Measurements from ENCODE around the gene NR6A1.

Gene NR6A1

GRCh38 chr9:124812441-124812876 lies 41.3 kb upstream of the NR6A1 start:
- no peak overlapping the region; the same call in 1 of the 2 replicates for H3K4me3 ChIP-seq (ENCODE audit: control insufficient read depth, low read depth, low read length)
- no peak for TF ChIP-seq CTCF (IDR thresholded peaks at IDR 0.05; ENCODE audit: control insufficient read depth, insufficient read depth, low read depth, low read length, missing control alignments)
- peak; percentile 87 for DNase-seq (ENCODE audit: low read depth)

- no peak for TF ChIP-seq CTCF (IDR thresholded peaks at IDR 0.05; ENCODE audit: control insufficient read depth, insufficient read depth, low read depth, low read length, missing control alignments)
Measured at GRCh38 chr9:124810663-124811355, 39.7 kb upstream of the NR6A1 start.

GRCh38 chr9:124809741-124810500 lies 38.8 kb upstream of the NR6A1 start:
- TF ChIP-seq CTCF (IDR thresholded peaks at IDR 0.05; ENCODE audit: control insufficient read depth, insufficient read depth, low read depth, low read length, missing control alignments) = no peak
- DNase-seq (ENCODE audit: low read depth) = no peak
- no peak overlapping the region for H3K4me3 ChIP-seq (ENCODE audit: control insufficient read depth, low read depth, low read length)

More at GRCh38 chr9:124810663-124811355, 39.7 kb upstream of the NR6A1 start:
- no peak for DNase-seq (ENCODE audit: low read depth)
- no peak overlapping the region for H3K4me3 ChIP-seq (ENCODE audit: control insufficient read depth, low read depth, low read length)

GRCh38 chr9:124809211-124809610 lies 38.1 kb upstream of the NR6A1 start:
- no peak for TF ChIP-seq CTCF (IDR thresholded peaks at IDR 0.05; ENCODE audit: control insufficient read depth, insufficient read depth, low read depth, low read length, missing control alignments)
- no peak for DNase-seq (ENCODE audit: low read depth)
- no peak overlapping the region for H3K4me3 ChIP-seq (ENCODE audit: control insufficient read depth, low read depth, low read length)

GRCh38 chr9:124808246-124808956 lies 37.3 kb upstream of the NR6A1 start:
- no peak for TF ChIP-seq CTCF (IDR thresholded peaks at IDR 0.05; ENCODE audit: control insufficient read depth, insufficient read depth, low read depth, low read length, missing control alignments)
- H3K4me3 ChIP-seq (ENCODE audit: control insufficient read depth, low read depth, low read length) = no peak overlapping the region
- DNase-seq (ENCODE audit: low read depth) = no peak

- no peak overlapping the region for H3K4me3 ChIP-seq (ENCODE audit: control insufficient read depth, low read depth, low read length)
- no peak for DNase-seq (ENCODE audit: low read depth)
- no peak for TF ChIP-seq CTCF (IDR thresholded peaks at IDR 0.05; ENCODE audit: control insufficient read depth, insufficient read depth, low read depth, low read length, missing control alignments)
Measured at GRCh38 chr9:124805186-124805585, 34.1 kb upstream of the NR6A1 start.
